ENCODE measurements around the gene GUCY2F.

GRCh38 chrX:109350051-109350450 is 131.8 kb downstream of the GUCY2F start:
- TF ChIP-seq, protein P1, sequence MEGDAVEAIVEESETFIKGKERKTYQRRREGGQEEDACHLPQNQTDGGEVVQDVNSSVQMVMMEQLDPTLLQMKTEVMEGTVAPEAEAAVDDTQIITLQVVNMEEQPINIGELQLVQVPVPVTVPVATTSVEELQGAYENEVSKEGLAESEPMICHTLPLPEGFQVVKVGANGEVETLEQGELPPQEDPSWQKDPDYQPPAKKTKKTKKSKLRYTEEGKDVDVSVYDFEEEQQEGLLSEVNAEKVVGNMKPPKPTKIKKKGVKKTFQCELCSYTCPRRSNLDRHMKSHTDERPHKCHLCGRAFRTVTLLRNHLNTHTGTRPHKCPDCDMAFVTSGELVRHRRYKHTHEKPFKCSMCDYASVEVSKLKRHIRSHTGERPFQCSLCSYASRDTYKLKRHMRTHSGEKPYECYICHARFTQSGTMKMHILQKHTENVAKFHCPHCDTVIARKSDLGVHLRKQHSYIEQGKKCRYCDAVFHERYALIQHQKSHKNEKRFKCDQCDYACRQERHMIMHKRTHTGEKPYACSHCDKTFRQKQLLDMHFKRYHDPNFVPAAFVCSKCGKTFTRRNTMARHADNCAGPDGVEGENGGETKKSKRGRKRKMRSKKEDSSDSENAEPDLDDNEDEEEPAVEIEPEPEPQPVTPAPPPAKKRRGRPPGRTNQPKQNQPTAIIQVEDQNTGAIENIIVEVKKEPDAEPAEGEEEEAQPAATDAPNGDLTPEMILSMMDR (IDR thresholded peaks at IDR 0.05) = no peak
- TF ChIP-seq EZH2phosphoT487 (IDR thresholded peaks at IDR 0.05) = no peak
- TF ChIP-seq EZH2 (IDR thresholded peaks at IDR 0.05) = no peak

All from neural progenitor cell (in vitro differentiated cells).